Measurements from ENCODE around the gene CACNA1B.
"Not testable (repeated sequence)": the region's sequence is repeated elsewhere in the genome, so short reads cannot be mapped to it uniquely, and the experiment has no call there.

The CACNA1B gene

DNA sequence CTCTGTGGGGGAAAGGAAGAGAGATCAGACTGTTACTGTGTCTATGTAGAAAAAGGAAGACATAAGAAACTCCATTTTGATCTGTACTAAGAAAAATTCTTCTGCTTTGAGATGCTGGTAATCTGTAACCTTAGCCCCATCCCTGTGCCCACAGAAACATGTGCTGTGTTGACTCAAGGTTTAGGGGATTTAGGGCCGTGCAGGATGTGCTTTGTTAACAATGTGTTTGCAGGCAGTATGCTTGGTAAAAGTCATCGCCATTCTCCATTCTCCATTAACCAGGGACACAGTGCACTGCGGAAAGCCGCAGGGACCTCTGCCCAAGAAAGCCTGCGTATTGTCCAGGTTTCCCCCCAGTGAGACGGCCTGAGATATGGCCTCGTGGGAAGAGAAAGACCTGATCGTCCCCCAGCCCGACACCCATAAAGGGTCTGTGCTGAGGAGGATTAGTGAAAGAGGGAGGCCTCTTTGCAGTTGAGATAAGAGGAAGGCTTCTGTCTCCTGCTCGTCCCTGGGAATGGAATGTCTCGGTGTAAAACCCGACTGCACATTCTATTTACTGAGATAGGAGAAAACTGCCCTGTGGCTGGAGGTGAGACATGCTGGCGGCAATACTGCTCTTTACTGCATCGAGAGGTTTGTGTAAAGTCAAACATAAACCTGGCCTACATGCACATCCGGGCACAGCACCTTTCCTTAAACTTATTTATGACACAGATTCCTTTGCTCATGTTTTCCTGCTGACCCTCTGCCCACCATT is 255.5 kb downstream of the CACNA1B start:
- H3K27ac ChIP-seq (ENCODE audit: low read length); H3K9me3 ChIP-seq (ENCODE audit: control insufficient read depth, low read depth, low read length); H3K4me3 ChIP-seq (ENCODE audit: low read length); H3K27me3 ChIP-seq (ENCODE audit: control insufficient read depth, insufficient read depth, low read length); H3K9ac ChIP-seq (ENCODE audit: low read length); H3K36me3 ChIP-seq (ENCODE audit: control insufficient read depth, low read depth, low read length); H3K4me1 ChIP-seq (ENCODE audit: control insufficient read depth, low read depth, low read length): not testable (repeated sequence)

DNA sequence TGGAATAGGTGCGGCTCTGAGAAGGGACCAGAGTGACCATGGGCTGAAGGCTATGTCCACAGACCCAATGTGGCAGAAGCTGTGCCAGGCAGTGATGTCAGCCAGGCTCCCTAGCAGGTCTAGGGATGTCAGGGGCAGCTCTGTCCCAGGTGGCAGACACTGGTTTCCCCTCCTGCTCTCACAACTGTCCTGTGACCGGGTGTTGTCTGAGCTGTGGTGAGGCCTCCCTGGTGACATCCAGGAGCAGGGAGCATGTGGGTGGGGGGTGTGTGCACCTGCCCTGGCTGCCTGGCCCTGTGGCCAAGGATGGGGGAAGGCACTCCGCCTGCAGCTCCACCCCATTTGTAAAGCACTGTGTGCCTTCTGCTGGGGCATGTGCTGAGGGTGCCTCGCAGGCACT is 257.0 kb downstream of the CACNA1B start:
- not testable (repeated sequence) for H3K9me3 ChIP-seq (ENCODE audit: control insufficient read depth, low read depth, low read length); H3K9ac ChIP-seq (ENCODE audit: low read length); H3K4me1 ChIP-seq (ENCODE audit: control insufficient read depth, low read depth, low read length); H3K27me3 ChIP-seq (ENCODE audit: control insufficient read depth, insufficient read depth, low read length); H3K4me3 ChIP-seq (ENCODE audit: low read length); H3K27ac ChIP-seq (ENCODE audit: low read length); H3K36me3 ChIP-seq (ENCODE audit: control insufficient read depth, low read depth, low read length)

- H3K27me3 ChIP-seq (ENCODE audit: control insufficient read depth, insufficient read depth, low read length); H3K4me3 ChIP-seq (ENCODE audit: low read length); H3K27ac ChIP-seq (ENCODE audit: low read length); H3K36me3 ChIP-seq (ENCODE audit: control insufficient read depth, low read depth, low read length); H3K9me3 ChIP-seq (ENCODE audit: control insufficient read depth, low read depth, low read length); H3K4me1 ChIP-seq (ENCODE audit: control insufficient read depth, low read depth, low read length); H3K9ac ChIP-seq (ENCODE audit: low read length): not testable (repeated sequence)
These were observed 261.5 kb downstream of the CACNA1B start for GRCh38 chr9:138139096-138139495.

- not testable (repeated sequence) for H3K4me3 ChIP-seq (ENCODE audit: low read length); H3K27ac ChIP-seq (ENCODE audit: low read length); H3K9ac ChIP-seq (ENCODE audit: low read length); H3K4me1 ChIP-seq (ENCODE audit: control insufficient read depth, low read depth, low read length); H3K36me3 ChIP-seq (ENCODE audit: control insufficient read depth, low read depth, low read length); H3K27me3 ChIP-seq (ENCODE audit: control insufficient read depth, insufficient read depth, low read length); H3K9me3 ChIP-seq (ENCODE audit: control insufficient read depth, low read depth, low read length)
These were observed 263.4 kb downstream of the CACNA1B start for GRCh38 chr9:138140980-138141379.

- H3K4me1 ChIP-seq (ENCODE audit: control insufficient read depth, low read depth, low read length); H3K9ac ChIP-seq (ENCODE audit: low read length); H3K27ac ChIP-seq (ENCODE audit: low read length); H3K4me3 ChIP-seq (ENCODE audit: low read length); H3K36me3 ChIP-seq (ENCODE audit: control insufficient read depth, low read depth, low read length); H3K27me3 ChIP-seq (ENCODE audit: control insufficient read depth, insufficient read depth, low read length); H3K9me3 ChIP-seq (ENCODE audit: control insufficient read depth, low read depth, low read length): not testable (repeated sequence)
These were observed 265.1 kb downstream of the CACNA1B start for GRCh38 chr9:138142528-138143244.

GRCh38 chr9:138143491-138143890 is 265.9 kb downstream of the CACNA1B start:
- not testable (repeated sequence) for H3K36me3 ChIP-seq (ENCODE audit: control insufficient read depth, low read depth, low read length); H3K27me3 ChIP-seq (ENCODE audit: control insufficient read depth, insufficient read depth, low read length); H3K27ac ChIP-seq (ENCODE audit: low read length); H3K9me3 ChIP-seq (ENCODE audit: control insufficient read depth, low read depth, low read length); H3K4me3 ChIP-seq (ENCODE audit: low read length); H3K4me1 ChIP-seq (ENCODE audit: control insufficient read depth, low read depth, low read length); H3K9ac ChIP-seq (ENCODE audit: low read length)

DNA sequence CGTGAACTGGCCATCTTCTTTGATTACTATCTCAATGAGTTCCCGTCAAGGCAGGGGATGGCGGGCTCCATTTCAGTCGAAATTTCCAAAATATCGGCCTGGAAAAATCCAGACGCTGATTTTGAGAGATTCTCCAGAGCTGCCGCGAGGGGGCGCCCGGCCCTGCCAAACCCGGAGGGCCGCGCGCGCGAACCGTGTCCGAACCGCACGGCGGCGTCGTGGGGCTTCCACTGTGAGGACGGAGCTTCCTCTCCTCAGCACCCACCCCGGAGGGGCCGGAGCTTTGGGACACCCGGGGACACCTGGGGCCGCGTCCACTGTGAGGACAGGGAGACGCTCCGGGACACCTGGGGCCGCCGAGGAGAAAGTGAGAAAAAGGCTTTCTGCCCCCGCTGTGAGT is 270.0 kb downstream of the CACNA1B start:
- H3K9me3 ChIP-seq (ENCODE audit: control insufficient read depth, low read depth, low read length); H3K27ac ChIP-seq (ENCODE audit: low read length); H3K4me3 ChIP-seq (ENCODE audit: low read length); H3K4me1 ChIP-seq (ENCODE audit: control insufficient read depth, low read depth, low read length); H3K36me3 ChIP-seq (ENCODE audit: control insufficient read depth, low read depth, low read length); H3K9ac ChIP-seq (ENCODE audit: low read length); H3K27me3 ChIP-seq (ENCODE audit: control insufficient read depth, insufficient read depth, low read length): not testable (repeated sequence)

- not testable (repeated sequence) for H3K27ac ChIP-seq (ENCODE audit: low read length); H3K27me3 ChIP-seq (ENCODE audit: control insufficient read depth, insufficient read depth, low read length); H3K9me3 ChIP-seq (ENCODE audit: control insufficient read depth, low read depth, low read length); H3K36me3 ChIP-seq (ENCODE audit: control insufficient read depth, low read depth, low read length); H3K4me1 ChIP-seq (ENCODE audit: control insufficient read depth, low read depth, low read length); H3K9ac ChIP-seq (ENCODE audit: low read length); H3K4me3 ChIP-seq (ENCODE audit: low read length)
These were observed 272.4 kb downstream of the CACNA1B start for GRCh38 chr9:138149672-138150656.

- not testable (repeated sequence) for H3K4me1 ChIP-seq (ENCODE audit: control insufficient read depth, low read depth, low read length); H3K36me3 ChIP-seq (ENCODE audit: control insufficient read depth, low read depth, low read length); H3K27ac ChIP-seq (ENCODE audit: low read length); H3K4me3 ChIP-seq (ENCODE audit: low read length); H3K27me3 ChIP-seq (ENCODE audit: control insufficient read depth, insufficient read depth, low read length); H3K9ac ChIP-seq (ENCODE audit: low read length)
- peaks cover 15% of the 10 kb centered on the region for H3K9me3 ChIP-seq (ENCODE audit: control insufficient read depth, low read depth, low read length)
These were observed 278.2 kb downstream of the CACNA1B start for GRCh38 chr9:138155788-138156187.

DNA sequence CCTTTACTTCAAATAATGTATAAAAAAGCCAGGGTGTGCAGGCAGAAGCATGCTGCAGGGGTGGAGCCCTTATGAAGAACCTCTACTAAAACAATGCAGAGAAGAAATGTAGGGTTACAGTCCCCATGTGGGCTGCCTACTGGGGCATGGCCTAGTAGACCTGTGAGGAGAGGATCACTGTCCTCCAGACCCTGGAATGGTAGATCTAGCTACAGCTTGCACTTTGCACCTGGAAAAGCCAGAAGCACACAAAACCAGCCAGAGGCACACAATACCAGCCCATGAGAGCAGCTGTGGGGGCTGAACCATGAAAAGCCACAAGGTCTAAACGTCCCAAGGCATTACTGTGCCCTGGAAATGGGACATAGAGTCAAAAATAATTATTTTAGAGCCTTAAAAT is 289.2 kb downstream of the CACNA1B start:
- H3K36me3 ChIP-seq (ENCODE audit: control insufficient read depth, low read depth, low read length); H3K27me3 ChIP-seq (ENCODE audit: control insufficient read depth, insufficient read depth, low read length); H3K27ac ChIP-seq (ENCODE audit: low read length); H3K9ac ChIP-seq (ENCODE audit: low read length); H3K4me1 ChIP-seq (ENCODE audit: control insufficient read depth, low read depth, low read length); H3K4me3 ChIP-seq (ENCODE audit: low read length); H3K9me3 ChIP-seq (ENCODE audit: control insufficient read depth, low read depth, low read length): not testable (repeated sequence)
